ENCODE data around the gene CHPF2. TPM values are rescaled to one million over a fixed set of nuclear protein-coding genes. Genes with fewer than 3 reads are reported as not detected.

CHPF2 gene
- total and polyA plus RNA-seq, 4 donors: 7.8 to 53.5 (median 50.3) TPM

DNA sequence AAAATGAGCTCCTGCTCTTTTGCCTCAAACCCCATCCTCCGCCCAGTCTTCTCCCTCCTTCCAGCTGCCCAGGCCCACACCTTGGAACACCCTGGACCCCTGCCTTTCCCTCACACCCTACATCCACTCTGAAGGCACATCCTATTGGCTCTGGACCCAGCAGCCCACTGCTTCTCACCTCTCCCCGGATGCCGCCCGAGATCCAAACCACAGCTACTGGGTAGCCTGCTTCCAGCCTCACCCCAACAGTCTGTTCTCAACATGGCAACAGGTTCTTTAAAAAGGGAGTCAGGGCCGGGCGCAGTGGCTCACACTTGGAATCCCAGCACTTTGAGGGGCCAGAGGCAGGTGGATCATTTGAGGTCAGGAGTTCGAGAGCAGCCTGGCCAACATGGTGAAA lies 25.7 kb downstream of the CHPF2 start:
- intact Hi-C loops (cut with DNase I): no loop called here
- Histone ChIP-seq H3K9me3 (ENCODE audit: control insufficient read depth, low read length) (no peaks in the 10 kb centered on the region), H3K4me1 (ENCODE audit: control insufficient read depth in 1 of 2, insufficient read depth in 2 of 2, low read length in 2 of 2) (no peaks in the 10 kb centered on the region), H3K27me3 (ENCODE audit: control insufficient read depth in 1 of 2, insufficient read depth in 2 of 2, low read length in 1 of 2) (no peaks in the 10 kb centered on the region), H3K27ac (ENCODE audit: low read depth in 1 of 2, low read length in 2 of 2) (no peak overlapping the region), H3K4me3 (ENCODE audit: low read length in 2 of 2) (no peak overlapping the region), H3K36me3 (ENCODE audit: control insufficient read depth in 1 of 2, insufficient read depth in 2 of 2, low read length in 1 of 2) (no peaks in the 10 kb centered on the region)
- ATAC-seq (ENCODE audit: low FRiP score) (no peak), DNase-seq (no peak)
- WGBS, 2 donors: 92 to 96% methylated on average over 7 of the region's 7 CpGs

GRCh38 chr7:151260471-151260870 lies 28.2 kb downstream of the CHPF2 start:
- Histone ChIP-seq H3K4me3 (ENCODE audit: low read length in 2 of 2) (no peak overlapping the region), H3K9me3 (ENCODE audit: control insufficient read depth, low read length) (no peaks in the 10 kb centered on the region), H3K4me1 (ENCODE audit: control insufficient read depth in 1 of 2, insufficient read depth in 2 of 2, low read length in 2 of 2) (no peaks in the 10 kb centered on the region), H3K27me3 (ENCODE audit: control insufficient read depth in 1 of 2, insufficient read depth in 2 of 2, low read length in 1 of 2) (no peaks in the 10 kb centered on the region), H3K27ac (ENCODE audit: low read depth in 1 of 2, low read length in 2 of 2) (no peak overlapping the region), H3K36me3 (ENCODE audit: control insufficient read depth in 1 of 2, insufficient read depth in 2 of 2, low read length in 1 of 2) (no peaks in the 10 kb centered on the region)
- 89 to 90% methylated on average over 11 of the region's 11 CpGs for WGBS, 2 donors
- no peak for DNase-seq
- intact Hi-C loops (cut with DNase I): no loop called here
- no peak for ATAC-seq (ENCODE audit: low FRiP score)

DNA sequence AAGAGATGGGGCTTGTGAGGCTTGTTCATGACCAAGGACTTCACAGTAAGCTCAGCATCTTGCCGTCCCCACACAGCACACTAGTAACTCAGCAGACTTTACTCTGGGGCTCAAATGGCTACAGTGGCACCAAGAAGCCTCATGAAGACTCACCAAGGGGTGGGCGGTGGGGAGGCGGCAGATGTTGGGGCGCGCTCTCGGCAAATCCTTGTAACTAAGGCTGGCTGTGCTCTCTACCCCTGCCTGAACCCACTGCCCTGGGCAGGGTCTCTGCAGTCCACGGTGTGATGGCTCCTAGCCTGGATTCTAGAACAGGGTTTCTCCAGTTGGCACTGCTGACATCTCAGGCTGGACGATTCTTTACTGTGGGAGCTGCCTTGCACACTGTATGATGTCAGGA lies 28.6 kb downstream of the CHPF2 start:
- Histone ChIP-seq H3K27ac (ENCODE audit: low read depth in 1 of 2, low read length in 2 of 2) (no peak overlapping the region), H3K36me3 (ENCODE audit: control insufficient read depth in 1 of 2, insufficient read depth in 2 of 2, low read length in 1 of 2) (no peaks in the 10 kb centered on the region), H3K9me3 (ENCODE audit: control insufficient read depth, low read length) (no peaks in the 10 kb centered on the region), H3K4me1 (ENCODE audit: control insufficient read depth in 1 of 2, insufficient read depth in 2 of 2, low read length in 2 of 2) (no peaks in the 10 kb centered on the region), H3K27me3 (ENCODE audit: control insufficient read depth in 1 of 2, insufficient read depth in 2 of 2, low read length in 1 of 2) (no peaks in the 10 kb centered on the region), H3K4me3 (ENCODE audit: low read length in 2 of 2) (no peak overlapping the region)
- no peak for ATAC-seq (ENCODE audit: low FRiP score)
- WGBS, 2 donors: 80 to 86% methylated on average over 8 of the region's 8 CpGs
- intact Hi-C loops (cut with DNase I): no loop called here
- DNase-seq: peak in 1 of 2 donors; percentile 53

DNA sequence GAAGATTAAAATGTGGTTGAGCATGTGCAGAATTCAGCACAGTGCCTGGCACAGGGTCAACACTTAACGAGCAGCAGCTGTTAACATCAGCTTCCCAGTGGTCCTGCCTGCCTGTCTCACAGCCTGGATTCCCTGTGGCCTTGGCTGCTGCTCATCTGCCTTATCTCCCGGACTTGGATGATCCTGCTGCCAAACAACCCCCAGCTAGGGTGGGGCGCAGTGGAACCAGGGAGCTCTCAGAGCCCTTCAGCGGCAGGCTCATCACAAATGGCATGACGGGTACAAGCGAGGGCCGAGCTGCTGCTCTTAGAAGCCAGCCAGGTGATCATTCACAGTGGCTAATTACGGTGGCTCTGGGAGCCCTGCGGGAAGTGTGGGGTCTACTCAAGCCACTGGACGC lies 29.2 kb downstream of the CHPF2 start:
- 60 to 63% methylated on average over 10 of the region's 10 CpGs for WGBS, 2 donors
- Histone ChIP-seq H3K4me1 (ENCODE audit: control insufficient read depth in 1 of 2, insufficient read depth in 2 of 2, low read length in 2 of 2) (no peaks in the 10 kb centered on the region), H3K4me3 (ENCODE audit: low read length in 2 of 2) (no peak overlapping the region), H3K27me3 (ENCODE audit: control insufficient read depth in 1 of 2, insufficient read depth in 2 of 2, low read length in 1 of 2) (no peaks in the 10 kb centered on the region), H3K9me3 (ENCODE audit: control insufficient read depth, low read length) (no peaks in the 10 kb centered on the region), H3K27ac (ENCODE audit: low read depth in 1 of 2, low read length in 2 of 2) (no peak overlapping the region), H3K36me3 (ENCODE audit: control insufficient read depth in 1 of 2, insufficient read depth in 2 of 2, low read length in 1 of 2) (no peaks in the 10 kb centered on the region)
- ATAC-seq (ENCODE audit: low FRiP score): no peak
- intact Hi-C loops (cut with DNase I): no loop called here
- peak in 1 of 2 donors; percentile 58 for DNase-seq

DNA sequence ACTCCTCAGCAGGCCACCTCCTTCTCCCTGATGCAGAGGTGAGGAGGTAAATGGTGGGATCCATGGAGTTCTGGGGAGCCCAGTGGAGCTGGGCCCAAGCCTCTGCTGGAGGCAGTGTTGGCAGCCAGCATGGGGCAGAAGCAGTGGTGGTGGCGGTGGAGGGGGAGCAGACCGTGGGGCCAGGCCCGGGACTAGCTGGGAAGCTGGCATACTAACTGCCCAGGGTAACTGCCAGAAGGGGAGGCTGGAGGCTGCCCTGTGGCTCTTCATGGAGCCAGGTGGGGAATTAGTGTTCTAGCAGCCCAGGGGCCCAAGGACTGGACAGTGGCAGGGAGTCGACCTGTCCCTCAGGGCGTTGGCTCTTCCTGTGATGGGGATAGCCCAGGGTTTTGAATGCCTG lies 32.3 kb downstream of the CHPF2 start:
- Histone ChIP-seq H3K4me1 (ENCODE audit: control insufficient read depth in 1 of 2, insufficient read depth in 2 of 2, low read length in 2 of 2) (no peaks in the 10 kb centered on the region), H3K27ac (ENCODE audit: low read depth in 1 of 2, low read length in 2 of 2) (no peak overlapping the region), H3K9me3 (ENCODE audit: control insufficient read depth, low read length) (no peaks in the 10 kb centered on the region), H3K36me3 (ENCODE audit: control insufficient read depth in 1 of 2, insufficient read depth in 2 of 2, low read length in 1 of 2) (no peaks in the 10 kb centered on the region), H3K27me3 (ENCODE audit: control insufficient read depth in 1 of 2, insufficient read depth in 2 of 2, low read length in 1 of 2) (no peaks in the 10 kb centered on the region), H3K4me3 (ENCODE audit: low read length in 2 of 2) (no peak overlapping the region)
- intact Hi-C loops (cut with DNase I): no loop called here
- 78 to 80% methylated on average over 5 of the region's 5 CpGs for WGBS, 2 donors
- DNase-seq (peak in 1 of 2 donors; percentile 60), ATAC-seq (ENCODE audit: low FRiP score) (no peak)

GRCh38 chr7:151265351-151265931 lies 33.2 kb downstream of the CHPF2 start:
- no peaks in the 10 kb centered on the region for H3K36me3 ChIP-seq (ENCODE audit: control insufficient read depth in 1 of 2, insufficient read depth in 2 of 2, low read length in 1 of 2)
- H3K27me3 ChIP-seq (ENCODE audit: control insufficient read depth in 1 of 2, insufficient read depth in 2 of 2, low read length in 1 of 2): no peaks in the 10 kb centered on the region
- no peak overlapping the region for H3K27ac ChIP-seq (ENCODE audit: low read depth in 1 of 2, low read length in 2 of 2)
- DNase-seq (peak in 1 of 2 donors; percentile 54), ATAC-seq (ENCODE audit: low FRiP score) (no peak)
- no peaks in the 10 kb centered on the region for H3K4me1 ChIP-seq (ENCODE audit: control insufficient read depth in 1 of 2, insufficient read depth in 2 of 2, low read length in 2 of 2)
- 83 to 95% methylated on average over 9 of the region's 9 CpGs for WGBS, 2 donors
- intact Hi-C loops (cut with DNase I): no loop called here
- no peak overlapping the region for H3K4me3 ChIP-seq (ENCODE audit: low read length in 2 of 2)
- no peaks in the 10 kb centered on the region for H3K9me3 ChIP-seq (ENCODE audit: control insufficient read depth, low read length)

GRCh38 chr7:151269511-151269910 lies 37.2 kb downstream of the CHPF2 start:
- H3K4me3 ChIP-seq (ENCODE audit: low read length in 2 of 2): no peak overlapping the region
- H3K4me1 ChIP-seq (ENCODE audit: control insufficient read depth in 1 of 2, insufficient read depth in 2 of 2, low read length in 2 of 2): no peaks in the 10 kb centered on the region
- no peaks in the 10 kb centered on the region for H3K36me3 ChIP-seq (ENCODE audit: control insufficient read depth in 1 of 2, insufficient read depth in 2 of 2, low read length in 1 of 2)
- ATAC-seq (ENCODE audit: low FRiP score): no peak
- H3K9me3 ChIP-seq (ENCODE audit: control insufficient read depth, low read length): no peaks in the 10 kb centered on the region
- peak in 1 of 2 donors; percentile 62 for DNase-seq
- intact Hi-C loops (cut with DNase I): no loop called here
- 94 to 96% methylated on average over 10 of the region's 10 CpGs for WGBS, 2 donors
- H3K27ac ChIP-seq (ENCODE audit: low read depth in 1 of 2, low read length in 2 of 2): no peak overlapping the region
- H3K27me3 ChIP-seq (ENCODE audit: control insufficient read depth in 1 of 2, insufficient read depth in 2 of 2, low read length in 1 of 2): no peaks in the 10 kb centered on the region

- no peaks in the 10 kb centered on the region for H3K4me1 ChIP-seq (ENCODE audit: control insufficient read depth in 1 of 2, insufficient read depth in 2 of 2, low read length in 2 of 2)
- H3K36me3 ChIP-seq (ENCODE audit: control insufficient read depth in 1 of 2, insufficient read depth in 2 of 2, low read length in 1 of 2): no peaks in the 10 kb centered on the region
- WGBS, 2 donors: 54% methylated on average over 7 of the region's 7 CpGs
- H3K9me3 ChIP-seq (ENCODE audit: control insufficient read depth, low read length): no peaks in the 10 kb centered on the region
- ATAC-seq (ENCODE audit: low FRiP score) (peak; percentile 84), DNase-seq (peak; percentile 59 to 76)
- H3K27ac ChIP-seq (ENCODE audit: low read depth in 1 of 2, low read length in 2 of 2): no peak overlapping the region
- H3K4me3 ChIP-seq (ENCODE audit: low read length in 2 of 2): no peak overlapping the region
- H3K27me3 ChIP-seq (ENCODE audit: control insufficient read depth in 1 of 2, insufficient read depth in 2 of 2, low read length in 1 of 2): no peaks in the 10 kb centered on the region
- intact Hi-C loops (cut with DNase I): no loop called here
These were observed 39.5 kb downstream of the CHPF2 start for GRCh38 chr7:151271699-151272355.

GRCh38 chr7:151272405-151272804 lies 40.1 kb downstream of the CHPF2 start:
- ATAC-seq (ENCODE audit: low FRiP score): peak; percentile 69
- Histone ChIP-seq H3K27ac (ENCODE audit: low read depth in 1 of 2, low read length in 2 of 2) (no peak overlapping the region), H3K36me3 (ENCODE audit: control insufficient read depth in 1 of 2, insufficient read depth in 2 of 2, low read length in 1 of 2) (no peaks in the 10 kb centered on the region), H3K4me3 (ENCODE audit: low read length in 2 of 2) (no peak overlapping the region), H3K4me1 (ENCODE audit: control insufficient read depth in 1 of 2, insufficient read depth in 2 of 2, low read length in 2 of 2) (no peaks in the 10 kb centered on the region), H3K27me3 (ENCODE audit: control insufficient read depth in 1 of 2, insufficient read depth in 2 of 2, low read length in 1 of 2) (no peaks in the 10 kb centered on the region), H3K9me3 (ENCODE audit: control insufficient read depth, low read length) (no peaks in the 10 kb centered on the region)
- WGBS, 2 donors: 26 to 37% methylated on average over 10 of the region's 10 CpGs
- no peak for DNase-seq
- intact Hi-C loops (cut with DNase I): no loop called here
